Suprapubic skin (tissue), 4 donors: Measurements from ENCODE around the gene SUSD4. TPM values are rescaled to one million over a fixed set of nuclear protein-coding genes. Genes with fewer than 3 reads are reported as not detected.

Experiments
- DNase-seq, 2 donors: peaks; one replicate each; pipeline ENCODE4 v3.0.0-alpha.2; 2019; ENCODE audit warnings: low spot score in 2 of 2
- H3K27ac ChIP-seq: fragments of 200-600 bp; sonication (generic); one replicate; pipeline ENCODE4 v1.5.1; 2019
- H3K27me3 ChIP-seq: fragments of 200-600 bp; sonication (generic); one replicate; pipeline ENCODE4 v1.5.1; 2019
- H3K36me3 ChIP-seq: fragments of 200-600 bp; sonication (generic); one replicate; pipeline ENCODE4 v1.5.1; 2019
- H3K4me1 ChIP-seq: fragments of 200-600 bp; sonication (generic); one replicate; pipeline ENCODE4 v1.5.1; 2019
- H3K4me3 ChIP-seq: fragments of 200-600 bp; sonication (generic); one replicate; pipeline ENCODE4 v1.5.1; 2019; ENCODE audit warnings: mild to moderate bottlenecking
- H3K9me3 ChIP-seq: fragments of 200-600 bp; sonication (generic); one replicate; pipeline ENCODE4 v1.5.1; 2019
- EP300 ChIP-seq: sonication (generic); formaldehyde crosslinking; IDR thresholded peaks from one replicate; pipeline ENCODE4 v1.6.1; 2017; ENCODE audit warnings: antibody characterized with exemption
- POLR2A ChIP-seq, 2 donors: fragments of 450-650 bp; IDR thresholded peaks; one replicate each; pipeline ENCODE4 v1.6.1; 2017; ENCODE audit warnings: antibody characterized with exemption in 2 of 2, mild to moderate bottlenecking in 2 of 2, moderate library complexity in 2 of 2
- POLR2AphosphoS5 ChIP-seq, 3 donors: sonication (generic); formaldehyde crosslinking; IDR thresholded peaks; one replicate each; pipeline ENCODE4 v1.6.1; 2017; ENCODE audit warnings: antibody characterized with exemption in 3 of 3
- WGBS: methylation state at CpG from one replicate; pipeline ENCODE4 v1.1.5; 2018; 5-methylcytosine and 5-hydroxymethylcytosine counted together
- total RNA-seq, 4 donors: library from RNA; depleted of rRNA; stranded (reverse); fragments of >200 nt; gene quantifications; one replicate each; pipeline ENCODE4 v1.1.0, GENCODE V29; 2016
- TF ChIP-seq, protein P1 (sequence below), 2 donors: fragments of 200-600 bp in 1 of 2; fragments of 450-650 bp in 1 of 2; sonication (generic) in 1 of 2; IDR thresholded peaks; one replicate each; pipeline ENCODE4 v1.5.1; 2016 to 2019; ENCODE audit warnings: antibody characterized with exemption in 2 of 2, mild to moderate bottlenecking in 1 of 2, moderate library complexity in 1 of 2

The SUSD4 gene
- total RNA-seq, 4 donors from 2014 or later: 3.3 to 11.3 (median 6.7) TPM

DNA sequence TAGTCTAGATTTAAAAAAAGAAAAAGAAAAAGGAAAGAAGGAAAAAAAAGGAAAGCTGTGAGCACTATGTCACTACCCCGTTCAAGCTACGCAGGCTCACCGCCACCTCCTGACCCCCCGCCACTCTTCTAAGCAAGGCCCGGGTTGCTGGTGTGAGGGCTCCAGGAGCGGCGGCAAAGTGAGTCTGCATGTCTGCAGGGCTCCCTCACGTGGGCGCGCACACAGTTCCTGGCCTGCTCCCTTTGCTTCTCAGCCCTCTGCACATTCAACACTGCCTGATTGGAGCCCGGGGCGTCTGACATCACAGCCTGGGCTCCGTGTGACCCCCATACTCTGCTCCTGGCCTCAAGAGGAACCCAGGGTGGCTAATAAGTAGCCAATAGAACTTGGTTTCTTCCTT lies 139.5 kb downstream of the SUSD4 start:
- Histone ChIP-seq H3K27ac (no peak overlapping the region), H3K27me3 (no peaks in the 10 kb centered on the region), H3K4me3 (no peak overlapping the region), H3K4me1 (peaks cover 3% of the 10 kb centered on the region), H3K9me3 (no peaks in the 10 kb centered on the region), H3K36me3 (no peaks in the 10 kb centered on the region)
- TF ChIP-seq, protein P1, sequence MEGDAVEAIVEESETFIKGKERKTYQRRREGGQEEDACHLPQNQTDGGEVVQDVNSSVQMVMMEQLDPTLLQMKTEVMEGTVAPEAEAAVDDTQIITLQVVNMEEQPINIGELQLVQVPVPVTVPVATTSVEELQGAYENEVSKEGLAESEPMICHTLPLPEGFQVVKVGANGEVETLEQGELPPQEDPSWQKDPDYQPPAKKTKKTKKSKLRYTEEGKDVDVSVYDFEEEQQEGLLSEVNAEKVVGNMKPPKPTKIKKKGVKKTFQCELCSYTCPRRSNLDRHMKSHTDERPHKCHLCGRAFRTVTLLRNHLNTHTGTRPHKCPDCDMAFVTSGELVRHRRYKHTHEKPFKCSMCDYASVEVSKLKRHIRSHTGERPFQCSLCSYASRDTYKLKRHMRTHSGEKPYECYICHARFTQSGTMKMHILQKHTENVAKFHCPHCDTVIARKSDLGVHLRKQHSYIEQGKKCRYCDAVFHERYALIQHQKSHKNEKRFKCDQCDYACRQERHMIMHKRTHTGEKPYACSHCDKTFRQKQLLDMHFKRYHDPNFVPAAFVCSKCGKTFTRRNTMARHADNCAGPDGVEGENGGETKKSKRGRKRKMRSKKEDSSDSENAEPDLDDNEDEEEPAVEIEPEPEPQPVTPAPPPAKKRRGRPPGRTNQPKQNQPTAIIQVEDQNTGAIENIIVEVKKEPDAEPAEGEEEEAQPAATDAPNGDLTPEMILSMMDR (IDR thresholded peaks at IDR 0.05): no peak
- 91% methylated on average over 13 of the region's 13 CpGs for WGBS
- peak in 1 of 2 donors; percentile 47 for DNase-seq

DNA sequence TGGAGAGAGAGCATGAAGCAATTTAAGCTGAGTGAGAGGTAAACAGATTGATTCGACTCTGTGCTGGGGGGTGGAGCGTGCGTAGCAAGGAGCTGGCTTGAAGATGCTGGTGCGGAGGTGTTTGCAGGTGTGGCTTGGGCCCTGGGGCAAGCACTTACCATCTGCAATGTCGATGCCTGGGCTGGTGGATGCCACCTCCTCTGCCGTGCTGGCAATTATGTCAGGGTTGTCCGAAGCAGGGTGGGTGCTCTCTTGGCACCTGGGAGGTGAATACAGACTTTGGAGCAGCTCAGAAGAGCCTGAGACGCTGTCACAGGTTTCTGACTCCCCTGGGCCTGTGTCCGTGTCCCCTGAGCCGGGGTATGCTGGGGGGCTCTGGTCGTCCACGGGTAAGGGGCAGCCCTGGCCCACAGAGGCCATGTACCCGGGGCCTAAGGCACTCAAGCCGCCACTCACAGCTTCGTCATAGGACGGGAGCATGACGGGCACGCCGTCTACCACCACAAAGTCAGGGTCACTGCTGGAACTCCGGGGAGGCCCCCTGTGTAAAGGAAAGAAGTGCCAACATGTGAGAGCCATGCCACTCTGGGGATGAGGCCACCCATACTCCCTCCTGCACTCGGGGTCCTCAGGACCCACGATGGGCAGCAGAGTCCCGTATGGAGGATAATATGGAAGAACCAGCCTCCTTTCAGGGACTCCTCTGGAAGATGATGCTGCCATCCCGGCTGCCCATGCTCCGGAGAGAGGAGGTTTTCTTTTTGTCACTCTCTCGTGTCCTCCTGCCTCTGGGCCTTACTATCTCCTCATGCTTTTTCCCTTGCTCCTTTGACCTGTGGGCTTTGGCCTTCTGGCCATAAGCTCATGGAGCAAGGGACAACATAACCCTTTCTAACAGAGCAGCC lies 140.6 kb downstream of the SUSD4 start:
- 83% methylated on average over 13 of the region's 26 CpGs for WGBS
- H3K9me3 ChIP-seq: peaks cover 5% of the 10 kb centered on the region
- H3K27ac ChIP-seq: no peak overlapping the region
- TF ChIP-seq, protein P1 (IDR thresholded peaks at IDR 0.05): no peak
- TF ChIP-seq EP300 (no peak), POLR2AphosphoS5 (IDR thresholded peaks at IDR 0.05) (no peak)
- no peak overlapping the region for H3K4me3 ChIP-seq
- no peaks in the 10 kb centered on the region for H3K36me3 ChIP-seq
- peaks cover 3% of the 10 kb centered on the region for H3K4me1 ChIP-seq
- peak in 1 of 2 donors; percentile 70 for DNase-seq
- no peaks in the 10 kb centered on the region for H3K27me3 ChIP-seq

DNA sequence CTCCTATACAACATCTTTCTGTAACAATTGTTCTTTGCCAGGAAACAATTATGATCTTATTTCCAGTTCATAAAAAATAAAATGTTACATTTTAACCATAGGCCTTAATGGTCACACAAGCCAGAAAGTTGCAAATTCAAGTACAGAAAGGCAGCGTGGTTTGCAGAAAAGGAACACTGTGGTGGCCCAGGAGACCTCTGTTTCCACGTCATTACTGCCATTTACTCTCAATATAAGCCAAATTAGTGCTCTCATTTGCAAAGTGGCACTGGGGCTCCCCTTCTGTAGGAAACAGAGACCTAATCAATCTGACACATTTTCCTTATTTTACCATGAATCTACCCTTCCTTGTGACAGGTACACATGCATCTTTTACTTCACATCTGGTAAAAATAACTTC lies 141.6 kb downstream of the SUSD4 start:
- 83% methylated on average over 2 of the region's 2 CpGs for WGBS
- Histone ChIP-seq H3K9me3 (peaks cover 5% of the 10 kb centered on the region), H3K4me3 (no peak overlapping the region), H3K4me1 (peaks cover 3% of the 10 kb centered on the region), H3K27ac (no peak overlapping the region), H3K27me3 (no peaks in the 10 kb centered on the region), H3K36me3 (no peaks in the 10 kb centered on the region)
- no peak for DNase-seq
- TF ChIP-seq EP300 (no peak), POLR2A (IDR thresholded peaks at IDR 0.05) (no peak), POLR2AphosphoS5 (IDR thresholded peaks at IDR 0.05) (no peak)
- TF ChIP-seq, protein P1 (IDR thresholded peaks at IDR 0.05): no peak

DNA sequence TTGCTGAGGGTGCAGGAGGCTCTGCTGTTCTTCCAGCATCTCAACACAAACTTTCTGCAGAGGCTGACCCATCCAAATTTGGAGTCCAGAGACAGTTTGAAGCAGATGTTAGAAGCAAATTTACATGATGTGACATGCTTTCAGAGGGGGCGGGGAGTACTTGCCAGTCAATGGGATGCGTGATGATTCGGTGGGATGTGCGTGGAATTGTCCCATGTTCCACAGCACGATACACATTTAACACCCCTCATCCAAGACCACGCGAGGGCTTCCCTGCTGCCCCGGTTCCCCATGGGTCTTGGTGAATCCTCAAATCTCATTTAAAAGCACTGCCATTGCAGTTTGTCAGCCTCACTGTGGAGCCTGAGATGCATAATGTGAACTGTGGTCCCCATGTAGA lies 142.3 kb downstream of the SUSD4 start:
- peak in 1 of 2 donors; percentile 65 for DNase-seq
- Histone ChIP-seq H3K27ac (no peak overlapping the region), H3K4me3 (no peak overlapping the region), H3K4me1 (peaks cover 3% of the 10 kb centered on the region), H3K27me3 (no peaks in the 10 kb centered on the region), H3K9me3 (peaks cover 5% of the 10 kb centered on the region), H3K36me3 (no peaks in the 10 kb centered on the region)
- TF ChIP-seq, protein P1 (IDR thresholded peaks at IDR 0.05): no peak
- no peak for TF ChIP-seq POLR2AphosphoS5 (IDR thresholded peaks at IDR 0.05)
- no peak for TF ChIP-seq POLR2A (IDR thresholded peaks at IDR 0.05)
- TF ChIP-seq EP300: no peak
- 90% methylated on average over 8 of the region's 8 CpGs for WGBS

DNA sequence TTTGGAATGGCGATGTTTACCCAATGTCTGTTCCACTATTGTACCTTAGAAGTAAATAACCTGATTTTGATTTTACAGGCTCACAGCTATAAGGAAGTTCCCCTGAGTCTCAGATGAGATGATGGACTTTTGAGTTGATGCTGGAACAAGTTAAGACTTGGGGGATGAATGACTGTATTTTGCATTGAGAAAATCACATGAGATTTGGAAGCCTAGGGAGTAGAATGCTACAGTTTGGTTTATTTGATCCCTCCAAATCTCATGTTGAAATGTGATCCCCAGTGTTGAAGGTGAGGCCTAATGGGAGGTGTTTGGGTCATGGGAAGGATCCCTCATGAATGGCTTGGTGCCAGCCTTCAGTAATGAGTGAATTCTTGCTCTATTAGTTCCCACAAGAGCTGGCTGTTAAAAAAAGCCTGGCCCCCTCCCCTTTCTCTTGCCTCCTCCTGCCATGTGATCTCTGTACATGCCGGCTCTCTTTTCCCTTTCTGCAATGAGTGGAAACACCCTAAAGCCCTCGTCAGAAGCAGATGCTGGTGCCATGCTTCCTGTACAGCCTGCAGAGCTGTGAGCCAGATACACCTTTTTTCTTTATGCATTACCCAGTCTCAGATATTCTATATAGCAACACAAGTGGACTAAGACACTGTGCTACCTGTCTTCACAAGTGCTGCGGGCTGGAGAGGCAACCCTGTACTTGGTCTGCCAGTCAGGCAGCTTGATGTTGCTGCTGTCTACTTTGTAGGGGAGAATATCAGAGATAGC lies 143.9 kb downstream of the SUSD4 start:
- Histone ChIP-seq H3K36me3 (no peaks in the 10 kb centered on the region), H3K4me1 (peaks cover 3% of the 10 kb centered on the region), H3K9me3 (peaks cover 5% of the 10 kb centered on the region), H3K4me3 (no peak overlapping the region), H3K27ac (no peak overlapping the region), H3K27me3 (no peaks in the 10 kb centered on the region)
- WGBS: 78% methylated on average over 3 of the region's 4 CpGs
- no peak for DNase-seq
- TF ChIP-seq POLR2A (IDR thresholded peaks at IDR 0.05) (no peak), POLR2AphosphoS5 (IDR thresholded peaks at IDR 0.05) (no peak), EP300 (no peak)
- TF ChIP-seq, protein P1 (IDR thresholded peaks at IDR 0.05): no peak
